SU-DHL-6 (cell line): ENCODE results near the gene SETD2.
"Not testable (repeated sequence)": the region's sequence is repeated elsewhere in the genome, so short reads cannot be mapped to it uniquely, and the experiment has no call there.

Experiments used
- H2AFZ ChIP-seq: fragments of 200-600 bp; sonication (generic); 2 replicates; pipeline ENCODE4 v1.6.1; 2014; ENCODE audit warnings: low read depth, mild to moderate bottlenecking, moderate library complexity, mixed read lengths, antibody characterized with exemption, low read length; ENCODE audit not compliant: severe bottlenecking
- H3F3A ChIP-seq: fragments of 200-600 bp; shearing (Covaris generic); 2 replicates; pipeline ENCODE4 v1.6.0; 2016; ENCODE audit warnings: antibody characterized with exemption, mild to moderate bottlenecking; ENCODE audit not compliant: insufficient read depth
- H3K27ac ChIP-seq: fragments of 200-600 bp; sonication (generic); 2 replicates; pipeline ENCODE4 v1.5.1; 2016; ENCODE audit warnings: low read depth, mild to moderate bottlenecking, low read length, moderate library complexity, mixed read lengths
- H3K27me3 ChIP-seq: fragments of 200-600 bp; sonication (generic), shearing (Covaris generic); 2 replicates; pipeline ENCODE4 v1.6.0; 2014; ENCODE audit warnings: mild to moderate bottlenecking, low read length
- H3K36me3 ChIP-seq: fragments of 200-600 bp; sonication (generic); 2 replicates; pipeline ENCODE4 v1.6.1; 2014; ENCODE audit warnings: mild to moderate bottlenecking, low read length, mixed read lengths
- H3K4me2 ChIP-seq: fragments of 300-600, 200-600 bp; shearing (Covaris generic), sonication (generic); 2 replicates; pipeline ENCODE4 v1.6.0; 2014; ENCODE audit warnings: low read length, low read depth, mild to moderate bottlenecking; ENCODE audit not compliant: poor library complexity, severe bottlenecking
- H3K4me3 ChIP-seq: fragments of 200-600 bp; sonication (generic); 2 replicates; pipeline ENCODE4 v1.5.1; 2014; ENCODE audit warnings: antibody characterized with exemption, low read length, mild to moderate bottlenecking, mixed read lengths; ENCODE audit not compliant: insufficient read depth, poor library complexity, severe bottlenecking
- H3K79me2 ChIP-seq: fragments of 200-600 bp; sonication (generic); 2 replicates; pipeline ENCODE4 v1.6.1; 2014; ENCODE audit warnings: mild to moderate bottlenecking, low read length, moderate library complexity; ENCODE audit not compliant: insufficient read depth
- H3K9ac ChIP-seq: fragments of 200-600 bp; sonication (generic); 2 replicates; pipeline ENCODE4 v1.7.0; 2014; ENCODE audit warnings: mild to moderate bottlenecking, low read length
- H3K9me2 ChIP-seq: fragments of 200-600 bp; sonication (generic); replicated peaks from 2 replicates; pipeline ENCODE4 v1.6.1; 2014; ENCODE audit warnings: low read length; ENCODE audit not compliant: insufficient read depth
- H3K9me3 ChIP-seq: fragments of 200-600 bp; sonication (generic); 2 replicates; pipeline ENCODE4 v1.6.1; 2014; ENCODE audit warnings: low read length, mixed read lengths; ENCODE audit not compliant: insufficient read depth
- H4K20me1 ChIP-seq: fragments of 200-600 bp; sonication (generic); 2 replicates; pipeline ENCODE4 v1.6.1; 2014; ENCODE audit warnings: low read depth, mild to moderate bottlenecking, antibody characterized with exemption, low read length, moderate library complexity, mixed read lengths
- EZH2phosphoT487 ChIP-seq: fragments of 200-600 bp; sonication (generic), shearing (Covaris generic); conservative IDR thresholded peaks from 2 replicates; pipeline ENCODE4 v1.6.1; 2018; ENCODE audit warnings: mild to moderate bottlenecking, antibody characterized with exemption, low read length, moderate library complexity, mixed read lengths
- TF ChIP-seq, protein P1 (sequence below): fragments of 200-600 bp; sonication (generic); IDR thresholded peaks from one replicate; pipeline ENCODE4 v1.5.1; 2017; ENCODE audit warnings: antibody characterized with exemption, mild to moderate bottlenecking, low read length, moderate library complexity; ENCODE audit not compliant: insufficient read depth, poor library complexity, severe bottlenecking

SETD2 gene, protein sequence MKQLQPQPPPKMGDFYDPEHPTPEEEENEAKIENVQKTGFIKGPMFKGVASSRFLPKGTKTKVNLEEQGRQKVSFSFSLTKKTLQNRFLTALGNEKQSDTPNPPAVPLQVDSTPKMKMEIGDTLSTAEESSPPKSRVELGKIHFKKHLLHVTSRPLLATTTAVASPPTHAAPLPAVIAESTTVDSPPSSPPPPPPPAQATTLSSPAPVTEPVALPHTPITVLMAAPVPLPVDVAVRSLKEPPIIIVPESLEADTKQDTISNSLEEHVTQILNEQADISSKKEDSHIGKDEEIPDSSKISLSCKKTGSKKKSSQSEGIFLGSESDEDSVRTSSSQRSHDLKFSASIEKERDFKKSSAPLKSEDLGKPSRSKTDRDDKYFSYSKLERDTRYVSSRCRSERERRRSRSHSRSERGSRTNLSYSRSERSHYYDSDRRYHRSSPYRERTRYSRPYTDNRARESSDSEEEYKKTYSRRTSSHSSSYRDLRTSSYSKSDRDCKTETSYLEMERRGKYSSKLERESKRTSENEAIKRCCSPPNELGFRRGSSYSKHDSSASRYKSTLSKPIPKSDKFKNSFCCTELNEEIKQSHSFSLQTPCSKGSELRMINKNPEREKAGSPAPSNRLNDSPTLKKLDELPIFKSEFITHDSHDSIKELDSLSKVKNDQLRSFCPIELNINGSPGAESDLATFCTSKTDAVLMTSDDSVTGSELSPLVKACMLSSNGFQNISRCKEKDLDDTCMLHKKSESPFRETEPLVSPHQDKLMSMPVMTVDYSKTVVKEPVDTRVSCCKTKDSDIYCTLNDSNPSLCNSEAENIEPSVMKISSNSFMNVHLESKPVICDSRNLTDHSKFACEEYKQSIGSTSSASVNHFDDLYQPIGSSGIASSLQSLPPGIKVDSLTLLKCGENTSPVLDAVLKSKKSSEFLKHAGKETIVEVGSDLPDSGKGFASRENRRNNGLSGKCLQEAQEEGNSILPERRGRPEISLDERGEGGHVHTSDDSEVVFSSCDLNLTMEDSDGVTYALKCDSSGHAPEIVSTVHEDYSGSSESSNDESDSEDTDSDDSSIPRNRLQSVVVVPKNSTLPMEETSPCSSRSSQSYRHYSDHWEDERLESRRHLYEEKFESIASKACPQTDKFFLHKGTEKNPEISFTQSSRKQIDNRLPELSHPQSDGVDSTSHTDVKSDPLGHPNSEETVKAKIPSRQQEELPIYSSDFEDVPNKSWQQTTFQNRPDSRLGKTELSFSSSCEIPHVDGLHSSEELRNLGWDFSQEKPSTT (N-terminal part only)

GRCh38 chr3:47164007-47164881, at the start of gene SETD2:
TSS of gene SETD2 (minus strand) at chr3:47164113. CDS start at chr3:47163924, 189 bp downstream.
- peak within 1 kb of the TSS; percentile 91 for H2AFZ ChIP-seq
- TF ChIP-seq, protein P1, sequence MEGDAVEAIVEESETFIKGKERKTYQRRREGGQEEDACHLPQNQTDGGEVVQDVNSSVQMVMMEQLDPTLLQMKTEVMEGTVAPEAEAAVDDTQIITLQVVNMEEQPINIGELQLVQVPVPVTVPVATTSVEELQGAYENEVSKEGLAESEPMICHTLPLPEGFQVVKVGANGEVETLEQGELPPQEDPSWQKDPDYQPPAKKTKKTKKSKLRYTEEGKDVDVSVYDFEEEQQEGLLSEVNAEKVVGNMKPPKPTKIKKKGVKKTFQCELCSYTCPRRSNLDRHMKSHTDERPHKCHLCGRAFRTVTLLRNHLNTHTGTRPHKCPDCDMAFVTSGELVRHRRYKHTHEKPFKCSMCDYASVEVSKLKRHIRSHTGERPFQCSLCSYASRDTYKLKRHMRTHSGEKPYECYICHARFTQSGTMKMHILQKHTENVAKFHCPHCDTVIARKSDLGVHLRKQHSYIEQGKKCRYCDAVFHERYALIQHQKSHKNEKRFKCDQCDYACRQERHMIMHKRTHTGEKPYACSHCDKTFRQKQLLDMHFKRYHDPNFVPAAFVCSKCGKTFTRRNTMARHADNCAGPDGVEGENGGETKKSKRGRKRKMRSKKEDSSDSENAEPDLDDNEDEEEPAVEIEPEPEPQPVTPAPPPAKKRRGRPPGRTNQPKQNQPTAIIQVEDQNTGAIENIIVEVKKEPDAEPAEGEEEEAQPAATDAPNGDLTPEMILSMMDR: peak; percentile 64
- TF ChIP-seq EZH2phosphoT487: no peak
- no peaks in the 10 kb centered on the region for H3K9me2 ChIP-seq
- peak within 1 kb of the TSS; percentile 78 for H3K27ac ChIP-seq
- H3K36me3 ChIP-seq: no peaks in the 10 kb centered on the region
- H3K4me3 ChIP-seq: peak within 1 kb of the TSS; percentile 61
- H3K4me2 ChIP-seq: peak within 1 kb of the TSS; percentile 91
- no peaks in the 10 kb centered on the region for H3K27me3 ChIP-seq
- H4K20me1 ChIP-seq: peaks cover 19% of the 10 kb centered on the region
- H3F3A ChIP-seq: peaks cover 23% of the 10 kb centered on the region; the same call in 1 of the 2 replicates
- H3K9ac ChIP-seq: peak within 1 kb of the TSS; percentile 71
- H3K9me3 ChIP-seq: no peaks in the 10 kb centered on the region
- peaks cover 48% of the 10 kb centered on the region for H3K79me2 ChIP-seq

GRCh38 chr3:47210863-47211405, 47.0 kb upstream of the SETD2 start:
- Histone ChIP-seq H3K9me3 (no peaks in the 10 kb centered on the region), H3K27me3 (no peaks in the 10 kb centered on the region), H3K36me3 (no peaks in the 10 kb centered on the region), H3K9me2 (no peaks in the 10 kb centered on the region), H3K9ac (no peak overlapping the region), H4K20me1 (no peaks in the 10 kb centered on the region), H2AFZ (no peak overlapping the region), H3K4me3 (no peak overlapping the region), H3K4me2 (no peak overlapping the region), H3F3A (no peaks in the 10 kb centered on the region), H3K79me2 (no peaks in the 10 kb centered on the region), H3K27ac (no peak overlapping the region)
- TF ChIP-seq EZH2phosphoT487: no peak
- TF ChIP-seq, protein P1: no peak

DNA sequence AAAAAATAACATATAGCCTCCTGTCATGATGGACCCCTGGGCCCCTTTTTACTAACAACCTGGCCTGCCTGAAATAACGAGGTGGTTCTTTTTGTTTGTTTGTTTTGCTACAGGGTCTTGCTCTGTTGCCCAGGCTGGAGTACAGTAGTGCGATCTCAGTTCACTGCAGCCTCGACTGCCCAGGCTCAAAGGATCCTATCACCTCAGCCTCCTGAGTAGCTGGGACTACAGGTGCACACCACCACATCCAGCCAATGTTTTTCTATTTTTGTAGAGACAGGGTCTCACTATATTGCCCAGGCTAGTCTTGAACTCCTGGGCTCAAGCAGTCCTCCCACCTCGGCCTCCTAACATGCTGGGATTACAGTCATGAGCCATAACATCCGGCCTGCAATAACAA, 42.1 kb upstream of the SETD2 start:
- H3K27me3 ChIP-seq, H3K9me2 ChIP-seq, H4K20me1 ChIP-seq, H3K9me3 ChIP-seq, H3K27ac ChIP-seq, H3F3A ChIP-seq, H3K4me3 ChIP-seq, H3K79me2 ChIP-seq, H3K9ac ChIP-seq, H3K36me3 ChIP-seq, H3K4me2 ChIP-seq, H2AFZ ChIP-seq: not testable (repeated sequence)
